HEK293T (cell line): Measurements from ENCODE around the gene COPG2.

ENCODE experiments used
- BHLHE40 ChIP-seq: fragments of 450-650 bp; IDR thresholded peaks from 2 replicates; pipeline ENCODE4 v1.6.1; 2016; ENCODE audit warnings: mild to moderate bottlenecking, moderate library complexity, borderline replicate concordance
- FOXA1 ChIP-seq: fragments of 450-650 bp; IDR thresholded peaks from 2 replicates; pipeline ENCODE4 v1.6.1; 2016; ENCODE audit warnings: mild to moderate bottlenecking
- FOXK2 ChIP-seq: fragments of 450-650 bp; IDR thresholded peaks from 2 replicates; pipeline ENCODE4 v1.6.1; 2016; ENCODE audit warnings: mild to moderate bottlenecking
- FOXM1 ChIP-seq: fragments of 450-650 bp; IDR thresholded peaks from 2 replicates; pipeline ENCODE4 v1.6.1; 2017; ENCODE audit warnings: mild to moderate bottlenecking, borderline replicate concordance
- HDGF ChIP-seq: fragments of 450-650 bp; IDR thresholded peaks from 2 replicates; pipeline ENCODE4 v1.6.1; 2017; ENCODE audit warnings: antibody characterized with exemption, borderline replicate concordance
- L3MBTL2 ChIP-seq: fragments of 450-650 bp; conservative IDR thresholded peaks from 2 replicates; pipeline ENCODE4 v1.6.1; 2016; ENCODE audit warnings: mild to moderate bottlenecking
- LEF1 ChIP-seq: fragments of 450-650 bp; IDR thresholded peaks from 2 replicates; pipeline ENCODE4 v1.6.1; 2017; ENCODE audit warnings: mild to moderate bottlenecking, borderline replicate concordance
- SP1 ChIP-seq: fragments of 450-650 bp; IDR thresholded peaks from 2 replicates; pipeline ENCODE4 v1.6.1; 2017
- SUZ12 ChIP-seq: fragments of 450-650 bp; IDR thresholded peaks from 2 replicates; pipeline ENCODE4 v1.6.1; 2016; ENCODE audit warnings: mild to moderate bottlenecking
- ZNF384 ChIP-seq: fragments of 450-650 bp; IDR thresholded peaks from 2 replicates; pipeline ENCODE4 v1.6.1; 2016

DNA sequence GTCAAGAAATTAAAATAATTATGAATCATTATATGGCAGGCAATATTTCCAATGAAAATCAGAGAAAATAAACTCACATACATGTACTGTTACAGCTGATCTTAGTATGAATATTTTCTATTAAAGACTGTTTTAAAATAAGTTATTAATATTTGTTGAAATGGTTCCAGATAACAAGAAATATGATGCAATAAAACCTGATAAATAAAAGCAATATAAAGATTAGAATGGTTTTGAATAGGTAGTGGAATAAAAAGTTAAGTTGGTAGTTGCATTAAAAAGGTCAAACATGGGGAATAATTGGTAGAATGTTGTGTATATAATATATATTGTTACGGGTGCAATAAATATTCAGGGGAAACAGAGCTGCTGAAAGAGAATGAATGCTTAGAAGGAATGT lies 124.2 kb downstream of the COPG2 start:
- TF ChIP-seq ZNF384 (no peak), BHLHE40 (no peak), L3MBTL2 (no peak), FOXK2 (no peak), HDGF (no peak), LEF1 (no peak), SUZ12 (no peak), SP1 (no peak), FOXA1 (no peak), FOXM1 (no peak)
